Measurements from ENCODE around the gene SLC15A4. TPM values are rescaled to one million over a fixed set of nuclear protein-coding genes. Genes with fewer than 3 reads are reported as not detected.

SLC15A4 gene
- total and polyA plus RNA-seq, 2 of the 13 experiments (the other 11 are each of a cell fraction or from before 2014, with no cell fraction given) = 17.3 to 22.7 TPM

GRCh38 chr12:128802756-128803155, 21.0 kb downstream of the SLC15A4 start (continued):
- TF ChIP-seq MIER3 (CRISPR knock-in tag; IDR thresholded peaks at IDR 0.05; ENCODE audit: borderline replicate concordance) (no peak), ZNF619 (CRISPR knock-in tag; IDR thresholded peaks at IDR 0.05) (no peak)
- TF ChIP-seq, protein P1, sequence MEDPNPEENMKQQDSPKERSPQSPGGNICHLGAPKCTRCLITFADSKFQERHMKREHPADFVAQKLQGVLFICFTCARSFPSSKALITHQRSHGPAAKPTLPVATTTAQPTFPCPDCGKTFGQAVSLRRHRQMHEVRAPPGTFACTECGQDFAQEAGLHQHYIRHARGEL (CRISPR knock-in tag; IDR thresholded peaks at IDR 0.05) = no peak

- H3K4me3 ChIP-seq (replicated peaks in 1 of 3; ENCODE audit: insufficient read depth in 1 of 3, low read depth in 2 of 3, low read length in 3 of 3) = no peak overlapping the region
- intact Hi-C loops (cut with micrococcal nuclease; ENCODE audit: unreplicated experiment) = no loop called here
- no peaks in the 10 kb centered on the region for H3K9me3 ChIP-seq (ENCODE audit: low read length)
- no peaks in the 10 kb centered on the region for H3K27me3 ChIP-seq (ENCODE audit: control insufficient read depth in 1 of 2, insufficient read depth in 2 of 2, low read length in 2 of 2)
- no peaks in the 10 kb centered on the region for H3K4me1 ChIP-seq (ENCODE audit: insufficient read depth, low read length)
- in situ Hi-C loops (cut with HindIII; ENCODE audit: extremely low pct_ligation_motif_present, low pct_unique_long_range_greater_than_20kb) = no loop called here
- no TSS peak for BruUV-seq (replicated peaks)
- no peak overlapping the region for H3K4me2 ChIP-seq (ENCODE audit: low read depth, low read length)
- ATAC-seq (no peak), DNase-seq (ENCODE audit: low spot score) (no peak), FAIRE-seq (no peak)
- CTCF ChIA-PET (ENCODE audit: low intra/inter-chr PET ratio, low total read pairs) = no interaction called here
- POLR2A ChIA-PET = no interaction called here
- H2AFZ ChIP-seq (ENCODE audit: low read length) = no peak overlapping the region
- peaks cover 26 to 65% of the 10 kb centered on the region in 2 experiments for H3K36me3 ChIP-seq (replicated peaks in 1 of 2; ENCODE audit: control insufficient read depth in 1 of 2, insufficient read depth in 2 of 2, low read length in 2 of 2)
- no peak overlapping the region for H3K27ac ChIP-seq (ENCODE audit: extremely low read length, insufficient read depth, low read length)
- H3K9ac ChIP-seq (ENCODE audit: insufficient read depth, low read depth, low read length) = no peak overlapping the region
- WGBS (ENCODE audit: low lambda C conversion rate) = 96% methylated on average over 4 of the region's 8 CpGs
- H4K20me1 ChIP-seq (ENCODE audit: insufficient read depth, low read length) = 0 out of 2 replicates have a peak, but pooled peaks cover 3% of the 10 kb centered on the region
- TF ChIP-seq ZNF292 (CRISPR knock-in tag; IDR thresholded peaks at IDR 0.05; ENCODE audit: borderline replicate concordance, low read depth) = no peak
- TF ChIP-seq ETV5 (CRISPR knock-in tag; IDR thresholded peaks at IDR 0.05; ENCODE audit: borderline replicate concordance) = no peak
- H3K79me2 ChIP-seq (ENCODE audit: insufficient read depth, low read length) = peaks cover 7% of the 10 kb centered on the region
Measured at GRCh38 chr12:128801879-128802391, 21.8 kb downstream of the SLC15A4 start.

DNA sequence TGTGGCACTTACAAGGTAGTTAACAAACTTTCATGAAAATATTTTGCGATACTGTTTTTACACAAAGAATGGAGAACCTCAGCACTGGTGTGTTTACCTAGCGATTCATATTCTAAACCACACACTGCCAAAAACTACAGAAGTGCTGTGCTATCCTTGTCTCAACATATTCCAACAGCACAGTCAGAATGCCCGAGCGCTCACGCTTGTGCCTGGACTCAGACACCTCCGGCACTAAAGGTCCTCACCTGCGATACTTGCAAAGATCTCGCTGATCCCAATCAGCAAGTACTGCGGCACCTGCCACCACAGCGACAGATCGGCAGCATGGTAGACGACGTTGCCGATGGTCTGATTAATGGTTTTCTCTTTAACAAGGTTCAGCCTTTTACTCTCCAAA, 23.2 kb downstream of the SLC15A4 start:
- BruUV-seq (replicated peaks) = no TSS peak
- Histone ChIP-seq H4K20me1 (ENCODE audit: insufficient read depth, low read length) (0 out of 2 replicates have a peak, but pooled peaks cover 3% of the 10 kb centered on the region), H3K79me2 (ENCODE audit: insufficient read depth, low read length) (peaks cover 7% of the 10 kb centered on the region), H3K27me3 (ENCODE audit: control insufficient read depth in 1 of 2, insufficient read depth in 2 of 2, low read length in 2 of 2) (no peaks in the 10 kb centered on the region), H3K36me3 (replicated peaks in 1 of 2; ENCODE audit: control insufficient read depth in 1 of 2, insufficient read depth in 2 of 2, low read length in 2 of 2) (peaks cover 34 to 75% of the 10 kb centered on the region in 2 experiments), H2AFZ (ENCODE audit: low read length) (no peak overlapping the region), H3K4me1 (ENCODE audit: insufficient read depth, low read length) (no peaks in the 10 kb centered on the region), H3K4me2 (ENCODE audit: low read depth, low read length) (no peak overlapping the region), H3K9me3 (ENCODE audit: low read length) (no peaks in the 10 kb centered on the region), H3K9ac (ENCODE audit: insufficient read depth, low read depth, low read length) (no peak overlapping the region), H3K4me3 (replicated peaks in 1 of 3; ENCODE audit: insufficient read depth in 1 of 3, low read depth in 2 of 3, low read length in 3 of 3) (no peak overlapping the region), H3K27ac (ENCODE audit: extremely low read length, insufficient read depth, low read length) (no peak overlapping the region)
- no peak for DNase-seq (ENCODE audit: low spot score)
- no peak for ATAC-seq
- FAIRE-seq = no peak
- no peak for TF ChIP-seq ZNF451 (CRISPR knock-in tag; IDR thresholded peaks at IDR 0.05)
- TF ChIP-seq ZFY (CRISPR knock-in tag; IDR thresholded peaks at IDR 0.05) = no peak
- ChIA-PET CTCF (ENCODE audit: low intra/inter-chr PET ratio, low total read pairs) (no interaction called here), POLR2A (no interaction called here)
- in situ Hi-C loops (cut with HindIII; ENCODE audit: extremely low pct_ligation_motif_present, low pct_unique_long_range_greater_than_20kb) = no loop called here
- over 99% methylated on average over 14 of the region's 14 CpGs for WGBS (ENCODE audit: low lambda C conversion rate)
- intact Hi-C loops (cut with micrococcal nuclease; ENCODE audit: unreplicated experiment) = no loop called here
